ENCODE data around the gene GCAT.

GRCh38 chr22:37765953-37766576, 41.7 kb upstream of the GCAT start:
- TF ChIP-seq EZH2 (IDR thresholded peaks at IDR 0.05; ENCODE audit: low read depth) (no peak), CTCF (conservative IDR thresholded peaks at IDR 0.05) (no peak)

Data from PC-9 (cell line).